ENCODE results near the gene ARHGAP26. TPM values are rescaled to one million over a fixed set of nuclear protein-coding genes. Genes with fewer than 3 reads are reported as not detected.

The ARHGAP26 gene
- total RNA-seq, 2 donors from 2014 or later: 27.5 to 80.7 TPM

- DNase-seq (ENCODE audit: low spot score) (no peak), ATAC-seq (ENCODE audit: insufficient number of reproducible peaks, low FRiP score, low read depth) (no peak)
- Histone ChIP-seq H3K27me3 (replicated peaks; ENCODE audit: insufficient read depth) (no peaks in the 10 kb centered on the region), H3K9me3 (no peaks in the 10 kb centered on the region), H3K36me3 (no peaks in the 10 kb centered on the region), H3K4me3 (peak overlapping the region; percentile 96), H3K4me1 (ENCODE audit: control insufficient read depth in 1 of 2, low read depth in 2 of 2) (peaks cover 17 to 28% of the 10 kb centered on the region in 2 donors), H3K27ac (no peak overlapping the region)
- no peak for TF ChIP-seq CTCF (IDR thresholded peaks at IDR 0.05)
Measured at GRCh38 chr5:142772446-142773293, 2.5 kb downstream of the ARHGAP26 start.

- Histone ChIP-seq H3K27me3 (replicated peaks; ENCODE audit: insufficient read depth) (no peaks in the 10 kb centered on the region), H3K4me3 (no peak overlapping the region), H3K4me1 (ENCODE audit: control insufficient read depth in 1 of 2, low read depth in 2 of 2) (peaks cover 21 to 43% of the 10 kb centered on the region in 2 donors), H3K36me3 (no peaks in the 10 kb centered on the region), H3K9me3 (no peaks in the 10 kb centered on the region), H3K27ac (no peak overlapping the region)
- TF ChIP-seq CTCF (IDR thresholded peaks at IDR 0.05): no peak
- no peak for DNase-seq (ENCODE audit: low spot score)
- ATAC-seq (ENCODE audit: insufficient number of reproducible peaks, low FRiP score, low read depth): no peak
Measured at GRCh38 chr5:142777099-142777498, 6.9 kb downstream of the ARHGAP26 start.

- no peak overlapping the region for H3K27ac ChIP-seq
- TF ChIP-seq CTCF (IDR thresholded peaks at IDR 0.05): no peak
- no peaks in the 10 kb centered on the region for H3K27me3 ChIP-seq (replicated peaks; ENCODE audit: insufficient read depth)
- DNase-seq (ENCODE audit: low spot score) (no peak), ATAC-seq (ENCODE audit: insufficient number of reproducible peaks, low FRiP score, low read depth) (no peak)
- no peaks in the 10 kb centered on the region for H3K9me3 ChIP-seq
- H3K4me1 ChIP-seq (ENCODE audit: control insufficient read depth in 1 of 2, low read depth in 2 of 2): peaks cover 15 to 39% of the 10 kb centered on the region in 2 donors
- no peaks in the 10 kb centered on the region for H3K36me3 ChIP-seq
- no peak overlapping the region for H3K4me3 ChIP-seq
Measured at GRCh38 chr5:142777850-142778249, 7.7 kb downstream of the ARHGAP26 start.

GRCh38 chr5:142779163-142779840 lies 9.1 kb downstream of the ARHGAP26 start:
- Histone ChIP-seq H3K27me3 (replicated peaks; ENCODE audit: insufficient read depth) (no peaks in the 10 kb centered on the region), H3K4me1 (ENCODE audit: control insufficient read depth in 1 of 2, low read depth in 2 of 2) (peaks cover 26 to 48% of the 10 kb centered on the region in 2 donors), H3K27ac (no peak overlapping the region), H3K9me3 (no peaks in the 10 kb centered on the region), H3K4me3 (no peak overlapping the region), H3K36me3 (no peaks in the 10 kb centered on the region)
- ATAC-seq (ENCODE audit: insufficient number of reproducible peaks, low FRiP score, low read depth): no peak
- DNase-seq (ENCODE audit: low spot score): no peak
- TF ChIP-seq CTCF (IDR thresholded peaks at IDR 0.05): no peak

GRCh38 chr5:142780871-142781270 lies 10.7 kb downstream of the ARHGAP26 start:
- no peak for ATAC-seq (ENCODE audit: insufficient number of reproducible peaks, low FRiP score, low read depth)
- no peak overlapping the region for H3K27ac ChIP-seq
- DNase-seq (ENCODE audit: low spot score): no peak
- no peak for TF ChIP-seq CTCF (IDR thresholded peaks at IDR 0.05)
- H3K36me3 ChIP-seq: no peaks in the 10 kb centered on the region
- H3K9me3 ChIP-seq: no peaks in the 10 kb centered on the region
- no peaks in the 10 kb centered on the region for H3K27me3 ChIP-seq (replicated peaks; ENCODE audit: insufficient read depth)
- H3K4me1 ChIP-seq (ENCODE audit: control insufficient read depth in 1 of 2, low read depth in 2 of 2): peaks cover 28 to 48% of the 10 kb centered on the region in 2 donors
- H3K4me3 ChIP-seq: no peak overlapping the region

Data from thoracic aorta (tissue), 2 donors.